HG03558 (cell line): Measurements from ENCODE around the gene SSR2.
"Not testable (repeated sequence)": the region's sequence is repeated elsewhere in the genome, so short reads cannot be mapped to it uniquely, and the experiment has no call there.

Experiments
- ATAC-seq: cut with Tn5 transposase; IDR thresholded peaks from one replicate; pipeline ENCODE4 v1.9.1; 2021; ENCODE audit warnings: moderate number of reproducible peaks; ENCODE audit not compliant: unreplicated experiment; ENCODE audit errors: extremely low read depth

Gene SSR2

GRCh38 chr1:156050376-156050775 is 29.6 kb upstream of the SSR2 start:
- no peak for ATAC-seq

GRCh38 chr1:156048663-156049258 is 28.0 kb upstream of the SSR2 start:
- no peak for ATAC-seq

DNA sequence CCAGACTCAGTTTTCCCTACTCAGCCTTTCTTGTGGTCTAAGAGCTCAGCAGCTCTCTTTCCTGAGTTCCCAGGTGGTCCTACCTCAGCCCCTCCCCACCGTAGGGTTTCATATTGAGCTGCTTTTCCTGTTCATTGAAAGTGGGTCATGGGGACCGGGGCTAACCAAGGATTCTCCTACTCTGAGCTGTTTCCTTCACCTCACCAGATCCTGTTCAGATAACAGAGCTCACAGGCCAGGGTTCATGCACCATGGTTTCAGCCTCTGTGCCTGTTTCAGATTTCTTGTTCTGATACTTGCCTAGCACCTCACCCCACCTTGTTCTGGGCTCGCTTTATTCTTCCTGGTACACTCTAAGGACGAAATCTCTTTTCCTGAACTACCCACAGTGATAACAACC is 24.3 kb upstream of the SSR2 start:
- no peak for ATAC-seq

- no peak for ATAC-seq
These were observed 22.1 kb upstream of the SSR2 start for GRCh38 chr1:156042828-156043227.

DNA sequence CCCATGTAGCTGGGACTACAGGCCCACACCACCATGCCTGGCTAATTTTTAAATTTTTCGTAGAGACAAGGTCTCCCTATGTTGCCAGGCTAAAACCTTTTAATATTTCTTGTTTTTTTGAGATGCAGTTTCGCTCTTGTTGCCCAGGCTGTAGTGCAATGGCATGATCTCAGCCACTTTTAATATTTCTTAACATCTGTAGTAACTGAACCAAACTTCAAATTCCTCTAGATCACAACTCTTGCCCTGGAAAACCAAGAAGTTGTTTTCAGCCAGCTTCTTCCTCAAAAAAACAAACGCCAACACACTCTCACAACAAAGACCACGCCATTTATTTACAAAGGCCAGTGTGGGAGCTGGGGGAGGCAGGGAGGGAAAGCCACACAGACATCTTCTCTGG is 14.2 kb upstream of the SSR2 start:
- ATAC-seq: not testable (repeated sequence)

GRCh38 chr1:156033011-156033410 is 12.3 kb upstream of the SSR2 start:
- ATAC-seq: no peak

- no peak for ATAC-seq
These were observed 5.8 kb upstream of the SSR2 start for GRCh38 chr1:156026588-156026987.

DNA sequence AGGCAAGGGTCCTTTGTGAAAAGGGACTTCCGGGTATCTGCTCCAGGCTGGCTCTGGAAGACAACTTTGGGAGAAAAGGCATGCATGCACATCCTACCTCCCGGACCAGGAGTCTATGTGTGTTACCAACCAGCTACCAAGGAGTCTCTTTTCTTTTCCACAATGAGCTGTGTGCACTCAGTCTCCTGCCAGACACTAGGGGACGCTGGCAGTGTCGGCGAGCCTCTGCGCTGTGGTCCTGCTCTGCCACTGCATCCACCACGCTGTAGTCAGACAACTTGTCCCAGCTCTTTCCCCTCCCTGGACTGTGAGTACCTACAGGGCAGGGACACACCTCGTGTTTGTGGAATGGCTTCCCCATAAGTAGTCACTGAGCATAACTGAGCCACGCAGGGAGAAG is 5.1 kb upstream of the SSR2 start:
- ATAC-seq: no peak

DNA sequence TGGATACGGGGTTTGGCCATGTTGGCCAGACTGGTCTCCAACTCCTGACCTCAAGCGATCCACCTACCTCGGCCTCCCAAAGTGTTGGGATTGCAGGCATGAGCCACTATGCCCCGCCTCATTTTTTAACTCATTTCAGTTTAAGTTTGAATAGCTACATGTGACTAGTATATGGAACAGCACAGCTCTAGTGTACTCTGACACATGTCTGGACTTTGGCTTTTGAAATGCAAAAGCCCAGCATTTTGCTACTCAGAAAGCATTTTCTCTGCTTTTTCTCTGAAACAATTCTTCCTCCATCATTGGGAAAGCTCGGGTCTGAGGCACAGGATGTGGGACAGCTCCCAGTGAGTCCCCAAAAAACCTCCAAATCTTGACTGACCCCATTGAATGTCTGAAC is 4.0 kb upstream of the SSR2 start:
- no peak for ATAC-seq

GRCh38 chr1:156021954-156022353 is 1.2 kb upstream of the SSR2 start:
- no peak for ATAC-seq

GRCh38 chr1:156021093-156021428 is 310 bp upstream of the SSR2 start:
- no peak for ATAC-seq

GRCh38 chr1:156019946-156020292 is 832 bp downstream of the SSR2 start:
- ATAC-seq: no peak

- ATAC-seq: no peak
These were observed 5.9 kb downstream of the SSR2 start for GRCh38 chr1:156014829-156015228.

DNA sequence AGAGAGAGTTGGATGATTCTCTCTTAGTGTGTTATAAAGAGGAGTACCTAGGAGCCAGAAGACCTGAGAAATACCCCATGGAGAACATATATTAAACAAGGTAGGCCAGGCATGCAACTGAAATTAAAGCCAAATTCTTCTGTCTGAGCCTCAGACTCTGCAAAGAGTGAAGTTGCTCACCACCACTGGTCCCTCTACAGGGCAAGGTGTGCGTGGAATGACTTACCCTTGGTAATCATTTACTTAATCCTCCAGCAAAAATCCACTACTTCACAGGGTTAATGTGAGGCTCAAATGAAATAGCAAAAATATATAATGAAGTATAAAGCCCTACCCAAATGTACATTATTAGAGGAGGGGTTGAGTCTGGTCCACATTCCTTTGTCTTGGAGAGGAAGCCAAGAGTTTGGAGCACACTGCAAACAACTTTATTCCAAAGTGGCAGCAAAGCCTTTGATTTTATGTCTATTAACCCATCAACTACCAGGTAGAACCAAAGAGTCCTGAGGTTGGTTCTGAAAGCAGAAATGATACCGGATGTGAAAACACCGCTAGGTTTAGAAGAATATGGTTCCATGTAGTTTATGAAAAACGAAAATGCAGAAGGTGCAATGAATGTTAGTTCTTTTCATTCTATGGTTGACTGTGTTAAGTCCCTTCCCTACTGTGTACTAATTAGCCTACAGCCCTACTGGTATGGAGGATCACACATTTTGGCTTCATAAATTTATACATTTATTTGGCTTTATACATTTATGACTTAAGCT is 8.5 kb downstream of the SSR2 start:
- peak; percentile 45 for ATAC-seq

GRCh38 chr1:156009404-156009803 is 11.3 kb downstream of the SSR2 start:
- no peak for ATAC-seq

DNA sequence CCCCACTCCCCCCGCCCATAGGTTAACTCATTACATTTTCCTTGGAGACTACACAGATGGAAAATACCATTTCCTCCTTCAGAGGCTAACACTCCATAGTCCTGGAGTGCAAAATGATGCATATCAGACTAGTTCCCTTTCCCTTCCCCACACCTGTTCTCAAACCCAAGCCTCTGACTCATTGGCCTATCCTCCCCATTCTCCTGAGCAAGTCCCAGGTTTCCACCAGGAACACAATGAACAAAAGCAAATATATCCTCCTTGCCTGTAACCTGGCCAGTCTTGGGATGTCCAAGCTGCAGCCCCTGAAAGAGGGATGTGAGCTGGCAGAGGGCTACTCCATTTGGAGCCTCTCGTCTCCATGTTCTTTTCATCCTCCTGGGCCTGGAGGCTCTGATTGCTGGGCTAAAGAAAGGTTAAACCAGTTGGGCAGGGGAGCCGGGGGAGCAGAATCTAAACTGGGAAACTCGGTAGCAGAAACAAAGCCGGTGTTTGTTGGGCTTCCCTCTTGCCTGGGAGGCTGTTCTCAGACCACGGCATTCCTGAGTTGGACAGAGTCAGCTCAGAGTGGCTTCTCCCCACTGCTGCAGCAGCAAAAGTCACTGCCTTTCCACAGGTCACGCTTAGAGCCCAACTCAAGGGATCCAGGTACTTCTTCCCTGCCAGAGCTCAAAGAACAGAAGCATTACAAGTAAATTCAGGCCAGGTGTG is 13.9 kb downstream of the SSR2 start:
- ATAC-seq: no peak

- no peak for ATAC-seq
These were observed 15.7 kb downstream of the SSR2 start for GRCh38 chr1:156004843-156005584.

- no peak for ATAC-seq
These were observed 16.9 kb downstream of the SSR2 start for GRCh38 chr1:156003923-156004188.

- ATAC-seq: no peak
These were observed 18.4 kb downstream of the SSR2 start for GRCh38 chr1:156002188-156002911.

- ATAC-seq: no peak
These were observed 19.0 kb downstream of the SSR2 start for GRCh38 chr1:156001662-156002171.
